H1 (cell line): Measurements from ENCODE around the gene ATP6V0D1. TPM values are rescaled to one million over a fixed set of nuclear protein-coding genes. Genes with fewer than 3 reads are reported as not detected.
A peak's percentile ranks its signal among the peaks of the same experiment; 100 is the strongest.

ENCODE experiments used
- CTCF ChIA-PET: fragments of 300-600 bp; sonication (Branson Sonifier 250); formaldehyde crosslinking; loops from one replicate; lab custom pipeline; 2021; ENCODE audit not compliant: partially characterized antibody; lab: Charles Lee
- POLR2A ChIA-PET: fragments of 300-600 bp; sonication (Branson Sonifier 250); formaldehyde crosslinking; loops from one replicate; lab custom pipeline; 2021; ENCODE audit warnings: inconsistent platforms; ENCODE audit not compliant: partially characterized antibody; lab: Charles Lee
- DNase-seq, 2 experiments: peaks; one replicate each; pipeline versions ENCODE4 v3.0.0 to v3.0.0-alpha.2; 2010 to 2022; ENCODE audit warnings: low spot score in 2 of 2, low read depth in 1 of 2, mixed read lengths in 1 of 2
- FAIRE-seq: peaks from 2 replicates; lab custom pipeline; 2011; peaks lifted over from hg19 to GRCh38; lab: Jason Lieb, UNC
- H2AFZ ChIP-seq: 2 replicates; pipeline ENCODE4 v1.8.1; 2012; ENCODE audit warnings: low read length, inconsistent platforms
- H2AK5ac ChIP-seq: 2 replicates; pipeline ENCODE4 v1.6.1; 2013; ENCODE audit warnings: low read depth, low read length
- H2BK120ac ChIP-seq: replicated peaks from 2 replicates; pipeline ENCODE3; 2013; ENCODE audit warnings: low read depth, low read length, inconsistent platforms
- H2BK12ac ChIP-seq: 2 replicates; pipeline ENCODE4 v1.6.1; 2013; ENCODE audit warnings: low read depth, low read length
- H2BK15ac ChIP-seq: 2 replicates; pipeline ENCODE4 v1.6.1; 2013; ENCODE audit warnings: low read length
- H2BK20ac ChIP-seq: 2 replicates; pipeline ENCODE4 v1.6.1; 2013; ENCODE audit warnings: low read length
- H2BK5ac ChIP-seq: 2 replicates; pipeline ENCODE4 v1.6.1; 2013; ENCODE audit warnings: low read depth, low read length
- H3K14ac ChIP-seq: 2 replicates; pipeline ENCODE4 v1.6.1; 2013; ENCODE audit warnings: inconsistent platforms; ENCODE audit not compliant: insufficient read length
- H3K18ac ChIP-seq: 2 replicates; pipeline ENCODE4 v1.6.1; 2013; ENCODE audit warnings: low read length; ENCODE audit errors: extremely low read depth
- H3K23ac ChIP-seq: 2 replicates; pipeline ENCODE4 v1.6.1; 2013; ENCODE audit warnings: inconsistent platforms; ENCODE audit not compliant: insufficient read length
- H3K23me2 ChIP-seq: 2 replicates; pipeline ENCODE4 v1.6.1; 2013; ENCODE audit warnings: low read depth, low read length
- H3K27ac ChIP-seq: 2 replicates; pipeline ENCODE4 v1.6.1; 2011; ENCODE audit warnings: low read depth, low read length, inconsistent platforms
- H3K27me3 ChIP-seq, 4 experiments: replicated peaks in 1 of 4; 1 replicate in 1 of 4; 2 replicates in 3 of 4; pipeline versions ENCODE4 v1.6.1 to v1.8.1; 2011 to 2013; ENCODE audit warnings: low read length in 3 of 4, mild to moderate bottlenecking in 3 of 4, inconsistent platforms in 2 of 4, mixed read lengths in 2 of 4, moderate library complexity in 1 of 4; ENCODE audit not compliant: control insufficient read depth in 3 of 4, insufficient read depth in 3 of 4; ENCODE audit errors: extremely low read depth in 1 of 4
- H3K36me3 ChIP-seq, 4 experiments: 2 replicates each; pipeline versions ENCODE4 v1.6.1 to v1.8.1; 2011 to 2013; ENCODE audit warnings: mild to moderate bottlenecking in 4 of 4, low read length in 3 of 4, moderate library complexity in 2 of 4, control low read depth in 1 of 4, inconsistent platforms in 1 of 4; ENCODE audit not compliant: insufficient read depth in 4 of 4, control insufficient read depth in 2 of 4
- H3K4ac ChIP-seq: replicated peaks from 2 replicates; pipeline ENCODE3; 2013; ENCODE audit warnings: low read length, low read depth, mixed read lengths, inconsistent platforms; ENCODE audit not compliant: insufficient read length
- H3K4me1 ChIP-seq, 4 experiments: replicated peaks in 1 of 4; 1 replicate in 1 of 4; 2 replicates in 3 of 4; pipeline versions ENCODE4 v1.6.1 to v1.8.1; 2011 to 2013; ENCODE audit warnings: low read length in 3 of 4, inconsistent platforms in 2 of 4, mixed read lengths in 1 of 4; ENCODE audit not compliant: insufficient read depth in 4 of 4, control insufficient read depth in 3 of 4
- H3K4me2 ChIP-seq, 2 experiments: 2 replicates each; pipeline versions ENCODE4 v1.6.1 to v1.8.1; 2011 to 2013; ENCODE audit warnings: low read depth in 2 of 2, low read length in 2 of 2, control low read depth in 1 of 2, inconsistent platforms in 1 of 2, mild to moderate bottlenecking in 1 of 2; ENCODE audit not compliant: insufficient read depth in 1 of 2
- H3K4me3 ChIP-seq, 4 experiments: fragments of 200-600, 300-600 bp in 1 of 4; sonication (generic), shearing (Covaris generic), sonication (Bioruptor Twin) in 1 of 4; 2 replicates each; pipeline versions ENCODE4 v1.5.1 to v1.8.1; 2011 to 2016; ENCODE audit warnings: low read length in 4 of 4, low read depth in 3 of 4, control low read depth in 2 of 4, inconsistent platforms in 2 of 4, mild to moderate bottlenecking in 2 of 4, mixed read lengths in 1 of 4, moderate library complexity in 1 of 4; ENCODE audit not compliant: insufficient read depth in 2 of 4; ENCODE audit errors: extremely low read depth in 1 of 4
- H3K56ac ChIP-seq: replicated peaks from 2 replicates; pipeline ENCODE3; 2013; ENCODE audit warnings: low read depth, mild to moderate bottlenecking, mixed read lengths, low read length, inconsistent platforms; ENCODE audit not compliant: insufficient read length
- H3K79me1 ChIP-seq: 2 replicates; pipeline ENCODE4 v1.6.1; 2013; ENCODE audit warnings: low read depth, low read length, control low read depth
- H3K79me2 ChIP-seq, 2 experiments: 2 replicates each; pipeline versions ENCODE4 v1.6.1 to v1.8.1; 2012 to 2013; ENCODE audit warnings: low read length in 2 of 2, mild to moderate bottlenecking in 2 of 2, inconsistent platforms in 1 of 2; ENCODE audit not compliant: insufficient read depth in 2 of 2, control insufficient read depth in 1 of 2
- H3K9ac ChIP-seq, 4 experiments: replicated peaks in 1 of 4; 1 replicate in 1 of 4; 2 replicates in 3 of 4; pipeline versions ENCODE4 v1.6.1 to v1.8.1; 2011 to 2013; ENCODE audit warnings: low read depth in 3 of 4, low read length in 3 of 4, control low read depth in 2 of 4, mild to moderate bottlenecking in 2 of 4, moderate library complexity in 2 of 4, inconsistent platforms in 1 of 4; ENCODE audit errors: extremely low read depth in 1 of 4
- H3K9me3 ChIP-seq, 2 experiments: 2 replicates each; pipeline versions ENCODE4 v1.6.1 to v1.8.1; 2012 to 2013; ENCODE audit warnings: mild to moderate bottlenecking in 2 of 2, moderate library complexity in 2 of 2, control low read depth in 1 of 2, inconsistent platforms in 1 of 2, low read depth in 1 of 2, low read length in 1 of 2, mixed read lengths in 1 of 2; ENCODE audit not compliant: insufficient read depth in 2 of 2
- H4K20me1 ChIP-seq, 2 experiments: replicated peaks in 1 of 2; 2 replicates each; pipeline versions ENCODE3 to v1.8.1; 2011 to 2013; ENCODE audit warnings: inconsistent platforms in 2 of 2, low read length in 2 of 2, mild to moderate bottlenecking in 1 of 2; ENCODE audit not compliant: insufficient read depth in 2 of 2, control insufficient read depth in 1 of 2
- H4K5ac ChIP-seq: 2 replicates; pipeline ENCODE4 v1.6.1; 2013; ENCODE audit warnings: low read length, low read depth, mixed read lengths, inconsistent platforms; ENCODE audit not compliant: insufficient read length
- H4K8ac ChIP-seq: 2 replicates; pipeline ENCODE4 v1.8.0; 2013; ENCODE audit warnings: mild to moderate bottlenecking, moderate library complexity, low read length, inconsistent platforms; ENCODE audit not compliant: insufficient read depth; ENCODE audit errors: extremely low read depth
- H4K91ac ChIP-seq: replicated peaks from 2 replicates; pipeline ENCODE3; 2013; ENCODE audit warnings: low read length, mixed read lengths, inconsistent platforms; ENCODE audit not compliant: insufficient read length
- ASH2L ChIP-seq: fragments of 200-600, 300-600 bp; sonication (generic); IDR thresholded peaks from one replicate; pipeline ENCODE4 v1.7.1; 2017; ENCODE audit warnings: low read length
- ATF2 ChIP-seq: IDR thresholded peaks from 2 replicates; pipeline ENCODE4 v1.6.1; 2012; ENCODE audit warnings: low read length, inconsistent platforms
- CTBP2 ChIP-seq: IDR thresholded peaks from 2 replicates; pipeline ENCODE4 v1.7.0; 2011; ENCODE audit warnings: borderline replicate concordance, mild to moderate bottlenecking, moderate library complexity, mixed read lengths, low read length; ENCODE audit not compliant: insufficient read depth, insufficient read length
- HDAC2 ChIP-seq, 2 experiments: fragments of 300-600 bp in 1 of 2; sonication (generic) in 1 of 2; IDR thresholded peaks; 2 replicates each; pipeline ENCODE4 v1.6.1; 2011 to 2012; ENCODE audit warnings: low read depth in 2 of 2, low read length in 2 of 2, mild to moderate bottlenecking in 2 of 2, moderate library complexity in 2 of 2, borderline replicate concordance in 1 of 2, inconsistent platforms in 1 of 2
- POLR2AphosphoS5 ChIP-seq: IDR thresholded peaks from 2 replicates; pipeline ENCODE4 v1.6.1; 2011; ENCODE audit warnings: low read depth, low read length
- TAF1 ChIP-seq: IDR thresholded peaks from 2 replicates; pipeline ENCODE4 v1.6.1; 2011; ENCODE audit warnings: mild to moderate bottlenecking, low read depth, low read length
- TBP ChIP-seq: IDR thresholded peaks from 2 replicates; pipeline ENCODE4 v1.6.1; 2011; ENCODE audit warnings: low read depth, low read length, improper control_type of control experiment
- TCF12 ChIP-seq: IDR thresholded peaks from 2 replicates; pipeline ENCODE4 v1.6.1; 2011; ENCODE audit warnings: low read depth, mild to moderate bottlenecking, low read length
- USF2 ChIP-seq: IDR thresholded peaks from 2 replicates; pipeline ENCODE4 v1.6.1; 2011; ENCODE audit warnings: low read length, improper control_type of control experiment
- WGBS, 2 experiments: shearing (Covaris generic) in 1 of 2; methylation state at CpG; one replicate each; pipeline versions ENCODE4 v1.1.6 to v1.1.7; 2013 to 2015; ENCODE audit warnings: low lambda C conversion rate in 2 of 2, mixed read lengths in 2 of 2, inconsistent platforms in 1 of 2, low coverage in 1 of 2, missing lambda C conversion rate in 1 of 2; ENCODE audit not compliant: insufficient replicate concordance in 2 of 2, insufficient coverage in 1 of 2, insufficient read length in 1 of 2; ENCODE audit errors: extremely low coverage in 1 of 2, missing lambda C conversion rate in 1 of 2; 5-methylcytosine and 5-hydroxymethylcytosine counted together
- polyA plus RNA-seq, 7 experiments: library from polyadenylated mRNA; depleted of rRNA in 3 of 7; stranded (reverse) in 5 of 7; unstranded in 2 of 7; fragments of >200 nt in 5 of 7; fragments of 200-250 nt in 2 of 7; gene quantifications; 1 replicate in 5 of 7; 2 replicates in 1 of 7; 4 replicates in 1 of 7; pipeline versions ENCODE4 v1.2.1 to v1.2.3, GENCODE V29; 2011 to 2013; ENCODE audit warnings: missing spikeins in 2 of 7, mixed read lengths in 2 of 7
- total RNA-seq: library from RNA; stranded (reverse); fragmentation: NEBNext Ultra II Directional; extraction: Animal tissue kit (Norgen Biotek cat#: 25700); gene quantifications from 2 replicates; pipeline ENCODE4 v1.2.1, GENCODE V29; 2021

Gene ATP6V0D1
- total and polyA plus RNA-seq, 2 of the 8 experiments (the other 6 are each of a cell fraction or from before 2014, with no cell fraction given): 47.3 to 134 TPM

- H2BK120ac ChIP-seq: no peak overlapping the region
- H3K27ac ChIP-seq: no peak overlapping the region
- no peaks in the 10 kb centered on the region for H3K79me2 ChIP-seq
- TF ChIP-seq TAF1 (no peak), ATF2 (no peak), TBP (no peak), USF2 (no peak), POLR2AphosphoS5 (no peak), CTBP2 (no peak), HDAC2 (IDR thresholded peaks at IDR 0.05; ENCODE audit: borderline replicate concordance in 1 of 2, low read depth in 2 of 2, low read length in 2 of 2) (no peak), TCF12 (no peak), ASH2L (no peak)
- H2BK20ac ChIP-seq: no peak overlapping the region
- H3K4me3 ChIP-seq: no peak overlapping the region
- H3K4ac ChIP-seq: no peak overlapping the region
- FAIRE-seq (no peak), DNase-seq (no peak)
- no peak overlapping the region for H2AFZ ChIP-seq
- no peaks in the 10 kb centered on the region for H3K36me3 ChIP-seq
- H3K4me1 ChIP-seq: peaks cover 0 to 31% (median 22%) of the 10 kb centered on the region in 4 experiments; a peak in 6 of 7 replicates
- H4K91ac ChIP-seq: no peak overlapping the region
- H3K27me3 ChIP-seq: peaks cover 17 to 33% (median 29%) of the 10 kb centered on the region in 4 experiments
- H2BK12ac ChIP-seq: no peak overlapping the region
- H3K56ac ChIP-seq: no peak overlapping the region
- H3K23me2 ChIP-seq: peaks cover 2% of the 10 kb centered on the region; the same call in 1 of the 2 replicates
- ChIA-PET POLR2A (interaction anchor here (1.0 to 2.3 kb wide), 5 partner anchors 8 to 23 kb away, joined by 3 to 5 read pairs (median 3); no protein-coding TSS in a partner anchor), CTCF (interaction anchor here (0.6 to 32.4 kb wide), 27 partner anchors 10 to 264 kb away, joined by 3 to 476 read pairs (median 5); partner anchors contain the start of genes HSD11B2, KCTD19, LRRC36 and ZDHHC1)
- peak overlapping the region; percentile 1 to 47; a peak in 1 of 4 replicates for H3K4me2 ChIP-seq
- H4K5ac ChIP-seq: no peak overlapping the region
- H4K20me1 ChIP-seq: peaks cover 2 to 6% of the 10 kb centered on the region in 2 experiments
- H3K9ac ChIP-seq: no peak overlapping the region
- peak overlapping the region; percentile 77; the same call in 1 of the 2 replicates for H4K8ac ChIP-seq
- no peaks in the 10 kb centered on the region for H3K9me3 ChIP-seq
- 0 out of 2 replicates have a peak overlapping the region, but pooled peaks have one; percentile 29 for H2BK15ac ChIP-seq
- no peaks in the 10 kb centered on the region for H3K79me1 ChIP-seq
- no peak overlapping the region for H3K23ac ChIP-seq
- 89% methylated on average over 19 of the region's 19 CpGs; no CpG with 5 or more reads in 1 of the 2 experiments for WGBS, 2 experiments
- H3K18ac ChIP-seq: no peak overlapping the region; the same call in 1 of the 2 replicates
- H3K14ac ChIP-seq: no peak overlapping the region
- no peak overlapping the region for H2AK5ac ChIP-seq
- no peak overlapping the region for H2BK5ac ChIP-seq
These were observed 82.3 kb downstream of the ATP6V0D1 start for GRCh38 chr16:67398546-67399217.
